AML-193 (cell line): Measurements from ENCODE around the gene GAS2L1.

ENCODE experiments used
- DNase-seq, 2 experiments: peaks; one replicate each; lab custom pipeline; 2025; lab: John Stamatoyannopoulos, UW

GAS2L1 gene

DNA sequence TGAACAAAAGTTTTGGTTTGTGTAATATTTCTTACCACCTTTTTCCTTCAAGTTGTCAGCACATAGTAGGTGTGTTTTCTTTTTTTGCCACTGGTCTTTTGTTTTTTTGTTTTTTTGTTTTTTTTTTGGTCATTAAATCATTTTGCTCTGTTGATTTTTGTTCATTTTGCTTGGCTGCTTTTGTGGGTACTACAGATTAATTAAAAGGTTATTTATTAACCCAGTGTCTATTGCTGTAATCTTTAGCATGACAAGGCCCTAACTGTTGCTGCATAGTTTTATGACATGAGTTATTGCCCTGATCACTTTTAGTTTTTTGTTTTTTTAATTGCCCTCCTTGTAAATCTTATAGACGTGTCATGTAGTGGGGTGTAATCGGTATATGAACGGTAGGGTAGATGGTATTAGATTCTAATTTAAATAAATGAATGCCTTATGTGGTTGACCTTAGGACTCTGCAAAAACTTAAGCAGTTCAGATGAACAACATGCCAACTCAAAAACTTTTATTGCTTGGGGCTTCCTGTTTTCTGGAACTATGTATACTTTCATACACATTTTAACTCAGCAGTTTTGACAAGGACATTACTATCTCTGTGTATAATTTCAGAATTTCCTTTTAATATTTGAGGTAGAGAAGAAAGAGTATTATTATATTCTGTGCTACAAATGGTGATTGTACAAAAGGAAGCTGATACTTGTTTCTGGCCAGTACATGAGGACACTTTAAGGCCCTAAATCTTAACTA lies 30.5 kb upstream of the GAS2L1 start:
- no peak for DNase-seq

DNA sequence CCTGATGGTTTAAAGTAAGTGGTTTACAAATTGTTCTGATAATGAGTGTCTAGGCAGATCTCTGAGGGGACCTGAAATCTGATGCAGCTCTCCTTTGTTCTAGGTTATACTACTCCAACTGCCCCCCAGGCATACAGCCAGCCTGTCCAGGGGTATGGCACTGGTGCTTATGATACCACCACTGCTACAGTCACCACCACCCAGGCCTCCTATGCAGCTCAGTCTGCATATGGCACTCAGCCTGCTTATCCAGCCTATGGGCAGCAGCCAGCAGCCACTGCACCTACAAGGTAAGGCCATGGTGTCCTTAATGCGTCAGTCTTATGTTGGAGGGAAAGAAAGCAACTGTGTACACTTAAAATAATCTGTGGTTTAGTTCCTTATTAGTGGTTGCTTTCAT lies 28.5 kb upstream of the GAS2L1 start:
- DNase-seq, result no peak

- no peak for DNase-seq
These were observed 22.3 kb upstream of the GAS2L1 start for GRCh38 chr22:29284196-29284595.

DNA sequence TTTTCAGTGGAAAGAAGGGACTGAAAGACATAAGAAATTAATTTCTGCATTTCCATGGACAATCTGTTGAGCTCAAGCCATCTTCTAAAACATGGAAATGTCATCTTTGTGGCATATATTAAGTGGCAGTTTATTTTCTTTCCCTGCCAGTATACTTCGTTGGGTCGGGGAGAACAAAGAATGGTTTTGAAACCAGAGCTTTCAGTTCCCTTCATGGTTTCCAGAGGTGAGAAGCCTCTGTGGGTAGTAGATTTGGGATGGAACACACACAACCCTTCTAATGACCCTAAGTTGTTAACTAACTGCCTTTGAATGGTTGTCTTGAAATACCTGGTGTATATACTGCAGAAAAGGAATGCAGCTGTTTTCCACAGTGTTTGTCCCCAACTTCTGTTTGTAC lies 17.6 kb upstream of the GAS2L1 start:
- no peak for DNase-seq

DNA sequence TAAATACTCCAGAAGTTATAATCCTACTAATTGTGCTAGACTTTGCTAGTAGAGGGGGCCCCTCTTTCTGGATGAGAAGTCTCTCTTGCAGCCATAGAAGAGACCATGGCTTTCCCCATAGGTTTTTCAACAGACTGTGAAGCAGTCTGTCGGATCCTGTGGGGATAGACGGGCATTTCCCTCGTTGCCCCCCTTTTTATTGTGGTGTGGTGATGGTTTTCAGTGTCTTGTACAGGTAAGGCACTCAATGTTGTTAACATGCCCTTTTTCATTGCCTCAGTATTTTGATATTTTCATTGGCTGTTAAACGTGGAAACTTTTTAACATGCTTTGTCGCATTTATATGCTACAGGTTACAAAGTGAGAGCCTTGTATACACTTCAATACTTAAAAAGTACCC lies 16.4 kb upstream of the GAS2L1 start:
- DNase-seq, result no peak

- no peak for DNase-seq
These were observed 15.2 kb upstream of the GAS2L1 start for GRCh38 chr22:29291215-29291614.

DNA sequence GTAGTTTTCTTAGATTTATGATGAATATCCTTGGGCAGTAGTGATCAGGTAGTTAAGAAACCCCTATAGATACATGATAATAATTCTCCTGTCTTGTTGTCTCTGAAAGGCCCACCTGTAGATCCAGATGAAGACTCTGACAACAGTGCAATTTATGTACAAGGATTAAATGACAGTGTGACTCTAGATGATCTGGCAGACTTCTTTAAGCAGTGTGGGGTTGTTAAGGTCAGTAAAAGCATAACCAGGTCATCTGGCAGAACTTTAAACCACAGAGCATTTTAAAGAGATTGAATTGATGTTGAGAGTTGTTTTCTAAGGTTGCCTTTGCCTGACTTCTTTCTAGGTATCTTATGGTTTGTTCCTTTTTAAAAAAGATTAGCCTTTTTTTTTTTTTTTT lies 14.1 kb upstream of the GAS2L1 start:
- no peak for DNase-seq

- DNase-seq, result no peak
These were observed 7.8 kb upstream of the GAS2L1 start for GRCh38 chr22:29298641-29299040.

DNA sequence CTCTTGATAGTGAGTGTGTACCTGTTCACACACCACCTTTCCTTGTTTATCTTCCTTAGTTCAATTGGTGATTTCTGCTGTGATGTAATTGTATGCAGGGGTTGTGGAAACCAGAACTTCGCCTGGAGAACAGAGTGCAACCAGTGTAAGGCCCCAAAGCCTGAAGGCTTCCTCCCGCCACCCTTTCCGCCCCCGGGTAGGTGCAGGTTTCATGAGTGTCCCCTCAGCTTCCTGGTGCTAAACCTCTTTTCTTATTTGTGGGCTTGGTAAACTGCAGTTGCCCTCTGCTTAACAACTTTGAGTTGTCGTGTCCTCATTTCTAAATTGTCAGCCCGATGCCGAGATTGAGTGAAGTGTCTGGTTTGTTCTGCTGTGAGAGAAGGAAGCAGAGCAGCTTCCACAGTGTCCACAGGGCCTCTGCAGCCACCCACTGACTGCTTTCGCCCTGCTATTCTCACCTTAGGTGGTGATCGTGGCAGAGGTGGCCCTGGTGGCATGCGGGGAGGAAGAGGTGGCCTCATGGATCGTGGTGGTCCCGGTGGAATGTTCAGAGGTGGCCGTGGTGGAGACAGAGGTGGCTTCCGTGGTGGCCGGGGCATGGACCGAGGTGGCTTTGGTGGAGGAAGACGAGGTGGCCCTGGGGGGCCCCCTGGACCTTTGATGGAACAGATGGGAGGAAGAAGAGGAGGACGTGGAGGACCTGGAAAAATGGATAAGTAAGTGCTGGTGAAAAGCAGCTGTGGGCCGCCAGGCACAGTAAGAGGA lies 7.1 kb upstream of the GAS2L1 start:
- no peak for DNase-seq

- DNase-seq, result no peak
These were observed 6.0 kb upstream of the GAS2L1 start for GRCh38 chr22:29300467-29300806.

DNA sequence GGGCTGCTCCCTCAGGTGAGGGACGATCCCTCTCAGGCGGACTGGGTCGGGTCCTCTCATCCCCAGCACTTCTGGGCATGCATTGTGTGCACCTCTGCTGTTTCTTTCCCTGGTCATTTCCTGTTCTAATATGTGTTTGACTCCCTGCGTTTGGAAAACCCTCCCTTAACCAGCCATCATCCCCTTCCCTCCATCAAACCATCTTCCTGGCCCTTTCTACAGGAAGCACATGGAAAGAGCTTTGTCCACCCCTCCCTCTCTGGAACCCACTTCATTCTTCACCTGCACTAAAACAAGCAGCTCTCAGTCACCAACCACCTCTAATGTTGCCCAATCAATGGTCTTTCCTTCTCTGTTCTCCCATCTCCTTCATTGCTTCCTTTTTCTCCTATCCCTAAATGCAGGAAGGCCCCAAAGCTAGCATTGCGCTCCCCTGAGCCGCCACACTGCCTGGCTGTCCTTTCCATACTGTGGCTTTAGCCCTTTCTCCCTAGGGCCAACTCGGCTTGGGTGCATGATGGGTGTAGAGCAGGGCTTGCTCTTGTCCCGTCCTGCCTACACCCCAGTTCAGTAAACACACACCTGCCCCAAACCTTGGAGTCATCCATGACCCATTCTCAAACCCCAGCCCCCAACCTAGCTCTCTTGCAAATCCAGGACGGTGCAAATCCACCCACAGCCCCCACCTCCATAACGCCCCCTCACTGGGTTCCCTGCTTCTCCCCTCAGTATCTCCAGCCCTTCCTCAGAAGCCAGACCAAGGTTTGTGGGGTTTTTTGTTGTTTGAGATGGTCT lies 5.4 kb upstream of the GAS2L1 start:
- no peak for DNase-seq

GRCh38 chr22:29301716-29302401 lies 4.6 kb upstream of the GAS2L1 start:
- DNase-seq, result no peak

GRCh38 chr22:29302402-29302680 lies 4.1 kb upstream of the GAS2L1 start:
- no peak for DNase-seq

DNA sequence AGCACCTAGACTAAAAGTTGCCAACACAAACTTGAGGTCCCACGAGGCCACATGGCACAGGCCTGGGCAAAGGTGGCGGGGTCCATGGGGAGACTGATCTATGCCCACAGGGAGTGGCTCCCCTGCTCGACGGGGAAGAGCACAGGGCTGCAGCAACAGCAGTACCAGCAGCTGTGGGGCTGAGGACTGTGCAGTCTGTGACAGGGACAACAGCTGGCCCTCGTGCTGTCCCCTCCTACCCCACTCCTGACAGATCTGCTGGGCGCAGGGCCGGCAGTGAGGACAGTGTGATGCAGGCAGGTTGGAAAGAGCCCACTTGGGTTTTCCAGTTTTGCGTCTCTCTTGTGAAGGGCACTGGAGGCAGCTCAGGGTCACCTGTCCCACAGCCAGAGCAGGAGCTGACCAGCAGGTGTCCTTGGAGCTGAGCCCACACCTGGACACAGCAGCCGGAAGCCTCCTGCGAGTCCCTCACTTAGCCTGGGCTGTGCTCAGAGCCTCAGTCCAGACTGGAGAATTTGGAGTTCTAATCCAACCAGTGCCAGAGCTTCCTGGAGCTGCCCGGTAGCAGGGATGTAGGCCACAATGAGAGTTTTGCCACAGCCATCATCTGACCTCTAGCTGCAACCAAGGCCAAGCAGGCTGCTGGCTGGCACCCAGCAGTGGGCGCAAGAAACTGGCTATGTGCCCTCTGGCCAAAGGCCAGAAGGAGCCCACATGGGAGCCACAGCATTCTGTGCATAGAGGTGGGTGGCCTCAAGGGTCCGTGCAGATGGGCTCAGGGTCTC lies 3.6 kb upstream of the GAS2L1 start:
- no peak for DNase-seq

DNA sequence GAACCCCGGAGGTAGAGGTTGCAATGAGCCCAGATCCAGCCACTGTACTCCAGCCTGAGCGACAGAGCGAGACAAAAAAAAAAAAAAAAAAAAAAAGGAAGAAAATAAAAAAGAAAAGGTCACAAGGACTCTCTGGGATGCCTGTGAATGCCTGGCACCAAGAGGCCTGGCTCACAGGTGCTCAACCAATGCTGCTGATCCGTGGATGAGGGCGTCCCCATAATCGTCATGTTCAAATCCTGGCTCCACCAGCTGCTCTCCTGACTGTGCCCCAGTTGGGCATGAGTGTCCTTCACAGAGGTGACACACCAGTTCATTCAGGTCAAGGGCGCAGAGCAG lies 645 bp upstream of the GAS2L1 start:
- DNase-seq, result no peak

DNA sequence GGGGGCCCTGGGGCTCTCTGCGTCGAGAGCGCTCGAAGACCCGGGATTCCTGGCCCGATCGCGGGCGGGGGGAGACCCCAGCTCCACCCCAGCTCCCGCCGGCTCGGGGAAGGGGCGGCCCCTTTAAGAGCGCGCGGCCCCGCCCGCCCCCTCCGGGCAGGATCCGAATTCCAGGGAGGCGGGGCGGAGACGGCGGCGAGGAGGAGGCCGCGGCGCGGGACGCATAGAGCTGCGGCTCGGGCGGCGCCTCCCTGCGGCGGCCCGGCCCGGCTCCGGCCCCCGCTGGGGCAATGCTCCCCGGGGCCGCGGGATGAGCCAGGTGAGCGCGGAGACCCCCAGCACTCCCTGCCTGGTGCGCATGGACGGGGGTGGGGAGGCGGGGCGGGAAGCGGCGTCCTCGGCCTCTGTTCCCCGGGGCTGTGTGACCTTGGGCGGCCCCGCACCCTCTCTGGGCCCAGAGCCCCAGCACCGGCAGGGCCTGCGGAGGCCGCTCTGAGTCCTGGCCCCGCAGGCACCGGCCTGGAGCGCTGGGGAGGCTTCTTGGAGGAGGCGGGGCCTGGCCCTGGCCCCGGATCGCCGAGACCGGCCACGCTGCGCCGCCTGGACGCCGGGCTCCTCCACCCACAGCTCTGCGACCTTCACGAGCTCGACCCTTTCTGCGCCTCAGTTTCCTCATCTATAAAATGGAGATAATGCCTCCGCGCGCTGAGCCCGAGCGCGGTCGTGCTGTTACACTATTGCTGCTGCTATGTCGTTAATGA lies 565 bp downstream of the GAS2L1 start:
- peak; percentile 25 to 43 for DNase-seq

DNA sequence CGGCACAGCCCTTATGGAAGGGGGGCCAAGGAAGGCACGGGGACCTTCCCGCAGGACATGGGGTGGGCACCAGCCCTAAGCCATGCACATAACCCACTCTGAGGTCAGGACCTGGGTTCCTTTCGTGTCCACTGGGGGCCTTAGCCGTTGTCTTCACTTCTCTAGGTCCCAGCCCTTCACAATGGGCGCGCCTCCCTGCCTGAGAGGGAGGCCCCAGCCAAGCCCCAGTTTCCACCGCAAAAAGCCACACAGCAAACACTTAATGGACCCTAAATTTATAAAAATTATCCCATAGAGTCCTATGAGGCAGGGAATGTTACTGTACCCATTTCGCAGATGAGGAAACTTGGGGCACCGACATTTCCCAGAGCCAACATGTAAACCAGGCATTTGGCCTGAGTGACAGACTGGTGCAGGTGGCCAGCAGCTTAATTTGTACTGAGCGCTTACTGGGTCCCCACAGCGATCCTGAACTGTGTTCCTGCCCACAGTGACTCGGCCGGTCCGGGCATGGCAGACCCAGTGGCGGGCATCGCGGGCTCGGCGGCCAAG lies 1.2 kb downstream of the GAS2L1 start:
- DNase-seq, result no peak

- DNase-seq, result no peak
These were observed 1.8 kb downstream of the GAS2L1 start for GRCh38 chr22:29308148-29308790.

DNA sequence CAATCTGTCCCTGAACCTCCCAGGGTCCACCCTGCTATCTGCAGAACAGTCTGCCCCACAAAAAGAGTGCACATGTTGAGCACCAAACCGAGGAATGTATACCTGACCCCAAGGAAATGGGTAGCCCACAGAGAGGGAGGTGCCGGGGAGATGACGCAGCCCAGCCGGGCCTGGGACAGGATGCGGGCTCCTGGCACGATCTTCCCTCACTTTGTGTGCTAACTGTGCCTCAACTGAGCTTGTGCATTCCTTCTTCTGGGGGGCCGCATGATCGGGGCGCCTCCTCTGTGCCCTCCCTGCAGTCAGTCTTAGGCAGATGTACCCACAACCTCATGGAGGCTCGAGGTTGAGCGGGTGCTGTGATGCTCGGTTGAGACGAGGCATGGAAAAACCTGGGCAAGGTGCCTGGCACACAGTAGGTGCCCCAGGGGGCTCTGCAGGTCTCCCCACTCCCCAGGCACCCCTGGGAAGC lies 2.4 kb downstream of the GAS2L1 start:
- no peak for DNase-seq
